ENCODE measurements around the gene RNF40. TPM values are rescaled to one million over a fixed set of nuclear protein-coding genes. Genes with fewer than 3 reads are reported as not detected.

Gene RNF40
- total RNA-seq, 1 experiment from 2014 or later: 90.3 TPM

DNA sequence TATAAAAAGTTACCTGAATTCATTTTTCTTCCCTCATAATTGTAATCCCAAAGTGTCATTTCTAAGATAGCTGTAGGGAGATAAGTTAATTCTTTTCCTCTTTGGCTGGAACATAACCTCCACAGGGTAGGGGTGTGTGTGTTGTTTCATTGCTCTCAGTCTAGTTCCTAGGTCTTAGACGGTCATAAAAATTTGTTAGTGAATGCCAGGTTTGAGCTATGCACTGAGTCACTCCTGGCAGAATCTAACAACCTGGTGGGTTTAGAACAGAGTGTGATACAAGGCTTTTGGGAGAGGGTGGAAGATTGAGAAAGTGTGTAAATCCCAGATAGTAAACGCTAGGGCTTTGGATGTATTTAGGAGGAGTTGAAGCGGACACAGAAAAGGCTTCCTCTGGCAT, 14.8 kb upstream of the RNF40 start:
- Histone ChIP-seq H3K9ac (ENCODE audit: low read length) (peak overlapping the region; percentile 83), H3K27me3 (ENCODE audit: insufficient read depth, low read length) (no peaks in the 10 kb centered on the region), H3K9me3 (ENCODE audit: control insufficient read depth in 1 of 2, insufficient read depth in 1 of 2, low read depth in 1 of 2, low read length in 2 of 2) (no peaks in the 10 kb centered on the region), H4K20me1 (ENCODE audit: insufficient read depth) (no peaks in the 10 kb centered on the region), H3K79me2 (ENCODE audit: insufficient read depth, low read length) (peaks cover 21% of the 10 kb centered on the region), H3K4me1 (ENCODE audit: control insufficient read depth in 1 of 2, insufficient read depth in 2 of 2, low read length in 2 of 2) (peaks cover 8 to 16% of the 10 kb centered on the region in 2 experiments; a peak in 3 of 4 replicates), H3K4me3 (replicated peaks in 1 of 2; ENCODE audit: low read depth in 1 of 2, low read length in 2 of 2) (peak overlapping the region; percentile 37 to 69), H2AFZ (ENCODE audit: low read depth, low read length, poor library complexity, severe bottlenecking) (no peak overlapping the region), H3K4me2 (ENCODE audit: low read length) (peak overlapping the region; percentile 88), H3K9me2 (ENCODE audit: insufficient read depth) (no peaks in the 10 kb centered on the region), H3K27ac (ENCODE audit: low read depth, low read length) (peak overlapping the region; percentile 69), H3K36me3 (ENCODE audit: control insufficient read depth in 1 of 2, insufficient read depth in 2 of 2, low read length in 2 of 2) (peaks cover 13 to 26% of the 10 kb centered on the region in 2 experiments; a peak in 3 of 4 replicates)
- RAD21 ChIA-PET (ENCODE audit: low non-redundant PET in 1 of 2, low total read pairs in 2 of 2, uncharacterized antibody in 2 of 2, unreplicated experiment in 2 of 2): no interaction called here
- ATAC-seq (no peak), DNase-seq (ENCODE audit: low read depth, low spot score) (no peak)
- intact Hi-C loops (cut with micrococcal nuclease): no loop called here
- no TSS peak for BruUV-seq (replicated peaks)
- POLR2A ChIA-PET: interaction anchor here (0.8 to 1.5 kb wide), 3 partner anchors 13 to 58 kb away, joined by 3 to 7 read pairs (median 7); no protein-coding TSS in a partner anchor
- TF ChIP-seq JUND (IDR thresholded peaks at IDR 0.05) (no peak), POLR2AphosphoS5 (IDR thresholded peaks at IDR 0.05; ENCODE audit: low read depth, low read length) (no peak), EZH2 (IDR thresholded peaks at IDR 0.05) (no peak), CEBPB (IDR thresholded peaks at IDR 0.05; ENCODE audit: low read depth) (no peak), EGR1 (IDR thresholded peaks at IDR 0.05; ENCODE audit: low read depth) (no peak)
- TF ChIP-seq, protein P1, sequence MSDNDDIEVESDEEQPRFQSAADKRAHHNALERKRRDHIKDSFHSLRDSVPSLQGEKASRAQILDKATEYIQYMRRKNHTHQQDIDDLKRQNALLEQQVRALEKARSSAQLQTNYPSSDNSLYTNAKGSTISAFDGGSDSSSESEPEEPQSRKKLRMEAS (IDR thresholded peaks at IDR 0.05): no peak
- CTCF ChIA-PET: interaction anchor here (0.7 to 1.4 kb wide), 3 partner anchors 67 to 317 kb away, joined by 3 to 5 read pairs (median 3); partner anchors contain the start of gene DCTPP1

DNA sequence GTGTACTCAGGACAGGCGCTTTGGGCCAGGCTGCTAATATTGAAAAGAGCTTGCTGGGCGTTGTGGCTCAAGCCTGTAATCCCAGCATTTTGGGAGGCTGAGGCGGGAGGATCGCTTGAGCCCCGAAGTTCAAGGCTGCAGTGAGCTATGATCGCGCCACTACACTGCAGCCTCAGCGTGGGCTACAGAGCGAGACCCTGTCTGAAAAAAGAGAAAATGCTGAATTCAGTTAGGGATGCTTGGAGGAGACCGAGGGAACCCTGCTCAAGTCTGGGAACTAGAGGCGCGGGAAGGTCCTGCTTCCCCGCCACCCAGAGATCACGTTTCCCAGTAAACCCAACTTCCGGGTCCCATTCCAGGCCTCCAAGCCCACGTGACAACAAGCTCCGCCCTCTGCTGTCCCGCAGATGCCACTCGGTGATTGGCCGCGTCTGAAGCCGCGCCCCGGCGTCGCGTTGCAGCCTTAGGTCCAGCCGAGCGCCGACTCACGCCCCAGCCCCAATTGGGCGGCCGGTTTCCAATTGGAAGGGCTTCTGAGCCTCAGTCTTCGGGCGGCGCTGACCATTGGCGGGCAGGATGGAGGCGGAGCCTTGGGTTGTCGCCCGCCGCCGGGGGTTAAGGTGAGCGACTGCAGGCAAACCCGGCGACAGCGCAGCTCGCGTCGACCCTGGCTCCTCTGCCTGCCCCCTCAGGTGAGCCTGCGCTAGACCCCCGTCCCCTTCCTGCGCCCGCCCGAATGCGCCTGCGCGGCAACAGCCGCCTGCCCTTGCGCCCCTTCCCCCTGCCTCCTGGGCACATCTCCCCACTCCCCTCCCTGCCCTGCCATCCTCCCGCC, 14.1 kb upstream of the RNF40 start, which contains the start of gene PHKG2:
TSS of gene PHKG2 (plus strand) at position 627 of the 835 bp plus-strand sequence. CDS start 396 bp downstream, outside the sequence.
- peak within 1 kb of the TSS; percentile 88 for H3K4me2 ChIP-seq (ENCODE audit: low read length)
- peak within 1 kb of the TSS; percentile 69 to 75 for H3K4me3 ChIP-seq (replicated peaks in 1 of 2; ENCODE audit: low read depth in 1 of 2, low read length in 2 of 2)
- H3K36me3 ChIP-seq (ENCODE audit: control insufficient read depth in 1 of 2, insufficient read depth in 2 of 2, low read length in 2 of 2): peaks cover 13 to 25% of the 10 kb centered on the region in 2 experiments; a peak in 3 of 4 replicates
- ATAC-seq: peak; percentile 97
- H3K9me2 ChIP-seq (ENCODE audit: insufficient read depth): no peaks in the 10 kb centered on the region
- peak; percentile 97 for DNase-seq (ENCODE audit: low read depth, low spot score)
- TF ChIP-seq EZH2 (IDR thresholded peaks at IDR 0.05) (no peak), CEBPB (IDR thresholded peaks at IDR 0.05; ENCODE audit: low read depth) (no peak), CTCF (IDR thresholded peaks at IDR 0.05 in 2 of 3, conservative IDR thresholded peaks at IDR 0.05 in 1 of 3; ENCODE audit: borderline replicate concordance in 1 of 3, insufficient read depth in 1 of 3, low read depth in 2 of 3, low read length in 2 of 3) (no peak), SIN3A (IDR thresholded peaks at IDR 0.05; ENCODE audit: low read depth) (peak; percentile 83), POLR2AphosphoS5 (IDR thresholded peaks at IDR 0.05; ENCODE audit: low read depth, low read length) (peak; percentile 90), POLR2A (IDR thresholded peaks at IDR 0.05; ENCODE audit: borderline replicate concordance, extremely low read depth, insufficient read depth, insufficient read length) (peak; percentile 67), ZFX (IDR thresholded peaks at IDR 0.05) (no peak), ELF1 (IDR thresholded peaks at IDR 0.05; ENCODE audit: borderline replicate concordance, low read depth) (peak; percentile 95; the same call in 1 of the 2 replicates), TCF7L2 (IDR thresholded peaks at IDR 0.05; ENCODE audit: borderline replicate concordance, extremely low read depth, insufficient read depth, insufficient read length) (peak; percentile 54), SRF (IDR thresholded peaks at IDR 0.05; ENCODE audit: low read depth) (0 out of 2 replicates have a peak, but pooled peaks have one; percentile 59), SP1 (IDR thresholded peaks at IDR 0.05; ENCODE audit: low read depth) (peak; percentile 85)
- TF ChIP-seq, protein P1 (IDR thresholded peaks at IDR 0.05): peak; percentile 96
- no peaks in the 10 kb centered on the region for H3K9me3 ChIP-seq (ENCODE audit: control insufficient read depth in 1 of 2, insufficient read depth in 1 of 2, low read depth in 1 of 2, low read length in 2 of 2)
- H3K9ac ChIP-seq (ENCODE audit: low read length): peak within 1 kb of the TSS; percentile 83
- no peaks in the 10 kb centered on the region for H4K20me1 ChIP-seq (ENCODE audit: insufficient read depth)
- no peak within 1 kb of the TSS for H2AFZ ChIP-seq (ENCODE audit: low read depth, low read length, poor library complexity, severe bottlenecking)
- peak within 1 kb of the TSS; percentile 69 for H3K27ac ChIP-seq (ENCODE audit: low read depth, low read length)
- H3K4me1 ChIP-seq (ENCODE audit: control insufficient read depth in 1 of 2, insufficient read depth in 2 of 2, low read length in 2 of 2): peaks cover 8 to 15% of the 10 kb centered on the region in 2 experiments; a peak in 3 of 4 replicates
- intact Hi-C loops (cut with micrococcal nuclease): no loop called here
- ChIA-PET POLR2A (interaction anchor here (0.6 to 1.5 kb wide), 6 partner anchors 8 to 1885 kb away, joined by 3 to 7 read pairs (median 6); no protein-coding TSS in a partner anchor), RAD21 (ENCODE audit: low non-redundant PET in 1 of 2, low total read pairs in 2 of 2, uncharacterized antibody in 2 of 2, unreplicated experiment in 2 of 2) (no interaction called here), CTCF (interaction anchor here (0.6 to 1.4 kb wide), 5 partner anchors 31 to 679 kb away, joined by 3 to 5 read pairs (median 3); partner anchors contain the start of gene DCTPP1)
- H3K79me2 ChIP-seq (ENCODE audit: insufficient read depth, low read length): peaks cover 19% of the 10 kb centered on the region
- BruUV-seq (replicated peaks): no TSS peak
- H3K27me3 ChIP-seq (ENCODE audit: insufficient read depth, low read length): no peaks in the 10 kb centered on the region
